IMR-90 (cell line): Measurements from ENCODE around the gene KMT2A. TPM values are rescaled to one million over a fixed set of nuclear protein-coding genes. Genes with fewer than 3 reads are reported as not detected.

Experiments used
- ATAC-seq: fragments of 200-7000 bp; cut with Tn5 transposase; 2 replicates; pipeline ENCODE4 v1.9.1; 2020; ENCODE audit warnings: low read depth, mild to moderate bottlenecking, moderate library complexity
- BruUV-seq: library from RNA; stranded (reverse); fragments of 400-500 nt; replicated peaks from 2 replicates; lab custom pipeline; 2021; lab: Mats Ljungman, UMichigan
- CTCF ChIA-PET: fragments of 300-600 bp; formaldehyde crosslinking; extraction: SDS; loops from one replicate; lab custom pipeline; 2021; ENCODE audit warnings: antibody characterized with exemption; lab: Yijun Ruan, JAX
- POLR2A ChIA-PET: fragments of 300-600 bp; sonication (Branson Sonifier 250); formaldehyde crosslinking; loops from one replicate; lab custom pipeline; 2022; ENCODE audit warnings: antibody characterized with exemption; ENCODE audit not compliant: unreplicated experiment; lab: Charles Lee
- DNase-seq: peaks from one replicate; pipeline ENCODE4 v3.0.0; 2013
- H2AFZ ChIP-seq: replicated peaks from 2 replicates; pipeline ENCODE3; 2013; ENCODE audit warnings: low read length, mild to moderate bottlenecking; ENCODE audit not compliant: poor library complexity
- H2AK5ac ChIP-seq: 2 replicates; pipeline ENCODE4 v1.6.1; 2013; ENCODE audit warnings: low read depth, low read length, inconsistent platforms
- H2AK9ac ChIP-seq: replicated peaks from 2 replicates; pipeline ENCODE3; 2013; ENCODE audit warnings: mild to moderate bottlenecking, low read depth, low read length, moderate library complexity; ENCODE audit not compliant: poor library complexity
- H2BK120ac ChIP-seq: 2 replicates; pipeline ENCODE4 v1.6.1; 2013; ENCODE audit warnings: low read depth, low read length, inconsistent platforms
- H2BK15ac ChIP-seq: 3 replicates; pipeline ENCODE4 v1.6.1; 2013; ENCODE audit warnings: low read depth, low read length, inconsistent platforms
- H2BK20ac ChIP-seq: 2 replicates; pipeline ENCODE4 v1.6.1; 2013; ENCODE audit warnings: low read depth, mild to moderate bottlenecking, inconsistent platforms, low read length, moderate library complexity
- H2BK5ac ChIP-seq: 2 replicates; pipeline ENCODE4 v1.6.1; 2013; ENCODE audit warnings: mild to moderate bottlenecking, low read depth, low read length, inconsistent platforms; ENCODE audit not compliant: poor library complexity, severe bottlenecking
- H3K14ac ChIP-seq: replicated peaks from 2 replicates; pipeline ENCODE4 v1.6.1; 2013; ENCODE audit warnings: low read depth, low read length, inconsistent platforms
- H3K18ac ChIP-seq: 2 replicates; pipeline ENCODE4 v1.6.1; 2013; ENCODE audit warnings: low read depth, low read length, control low read depth
- H3K23ac ChIP-seq: 2 replicates; pipeline ENCODE4 v1.6.1; 2013; ENCODE audit warnings: low read depth, low read length, inconsistent platforms
- H3K27ac ChIP-seq: 2 replicates; pipeline ENCODE4 v1.5.1; 2013; ENCODE audit warnings: mild to moderate bottlenecking, control low read depth, low read length; ENCODE audit not compliant: insufficient read depth
- H3K27me3 ChIP-seq: 2 replicates; pipeline ENCODE4 v1.6.1; 2013; ENCODE audit warnings: low read length; ENCODE audit not compliant: control insufficient read depth, insufficient read depth
- H3K36me3 ChIP-seq: 2 replicates; pipeline ENCODE4 v1.6.1; 2013; ENCODE audit warnings: low read length, mixed read lengths; ENCODE audit not compliant: control insufficient read depth, insufficient read depth
- H3K4ac ChIP-seq: 2 replicates; pipeline ENCODE4 v1.6.1; 2013; ENCODE audit warnings: low read depth, low read length, inconsistent platforms
- H3K4me1 ChIP-seq: 2 replicates; pipeline ENCODE4 v1.6.1; 2013; ENCODE audit warnings: low read length, mixed read lengths; ENCODE audit not compliant: control insufficient read depth, insufficient read depth
- H3K4me2 ChIP-seq: 2 replicates; pipeline ENCODE4 v1.6.1; 2013; ENCODE audit warnings: low read depth, mild to moderate bottlenecking, control low read depth, low read length, moderate library complexity
- H3K4me3 ChIP-seq: 2 replicates; pipeline ENCODE4 v1.5.1; 2013; ENCODE audit warnings: low read depth, mild to moderate bottlenecking, control low read depth, low read length, moderate library complexity; ENCODE audit not compliant: insufficient read depth
- H3K56ac ChIP-seq: 2 replicates; pipeline ENCODE4 v1.6.1; 2013; ENCODE audit warnings: low read length, inconsistent platforms; ENCODE audit not compliant: insufficient read depth; ENCODE audit errors: extremely low read depth
- H3K79me1 ChIP-seq, 2 experiments: 2 replicates each; pipeline ENCODE4 v1.6.1; 2013; ENCODE audit warnings: low read length in 2 of 2, inconsistent platforms in 1 of 2, low read depth in 1 of 2
- H3K9ac ChIP-seq: 2 replicates; pipeline ENCODE4 v1.6.1; 2013; ENCODE audit warnings: low read depth, low read length, control low read depth
- H3K9me1 ChIP-seq: 2 replicates; pipeline ENCODE4 v1.6.1; 2013; ENCODE audit warnings: low read length, inconsistent platforms; ENCODE audit not compliant: insufficient read depth
- H3K9me3 ChIP-seq: 2 replicates; pipeline ENCODE4 v1.6.1; 2013; ENCODE audit warnings: low read length; ENCODE audit not compliant: control insufficient read depth, insufficient read depth
- H4K20me1 ChIP-seq: 2 replicates; pipeline ENCODE4 v1.6.1; 2013; ENCODE audit warnings: low read length, inconsistent platforms; ENCODE audit not compliant: insufficient read depth
- H4K5ac ChIP-seq: 2 replicates; pipeline ENCODE4 v1.6.1; 2013; ENCODE audit warnings: mild to moderate bottlenecking, low read depth, low read length, control low read depth
- H4K8ac ChIP-seq, 2 experiments: 2 replicates each; pipeline ENCODE4 v1.6.1; 2013; ENCODE audit warnings: low read depth in 2 of 2, low read length in 2 of 2, control low read depth in 1 of 2, inconsistent platforms in 1 of 2
- H4K91ac ChIP-seq: 2 replicates; pipeline ENCODE4 v1.6.1; 2013; ENCODE audit warnings: low read depth, low read length, inconsistent platforms; ENCODE audit not compliant: insufficient read depth
- BHLHE40 ChIP-seq: fragments of 150-350 bp; IDR thresholded peaks from 2 replicates; pipeline ENCODE4 v1.6.1; 2016; ENCODE audit warnings: mild to moderate bottlenecking, low read depth, low read length
- ELK1 ChIP-seq: fragments of 150-350 bp; IDR thresholded peaks from 2 replicates; pipeline ENCODE4 v1.6.1; 2016; ENCODE audit warnings: low read depth, mild to moderate bottlenecking, low read length, moderate library complexity, borderline replicate concordance
- MAFK ChIP-seq: IDR thresholded peaks from 2 replicates; pipeline ENCODE4 v1.6.1; 2012; ENCODE audit warnings: low read depth, low read length, improper control_type of control experiment
- MXI1 ChIP-seq: IDR thresholded peaks from 2 replicates; pipeline ENCODE4 v1.6.1; 2012; ENCODE audit warnings: low read depth, mild to moderate bottlenecking, low read length, moderate library complexity, borderline replicate concordance
- RAD21 ChIP-seq: IDR thresholded peaks from 2 replicates; pipeline ENCODE4 v1.6.1; 2012; ENCODE audit warnings: low read length, improper control_type of control experiment
- RFX5 ChIP-seq: IDR thresholded peaks from 2 replicates; pipeline ENCODE4 v1.8.0; 2012; ENCODE audit warnings: low read depth, mild to moderate bottlenecking, low read length, moderate library complexity
- WGBS, 2 experiments: methylation state at CpG; one replicate each; pipeline versions ENCODE4 v1.1.5 to v1.1.7; 2013; ENCODE audit warnings: missing lambda C conversion rate in 2 of 2; ENCODE audit not compliant: insufficient read length in 1 of 2; ENCODE audit errors: extremely low coverage in 2 of 2; 5-methylcytosine and 5-hydroxymethylcytosine counted together
- dilution Hi-C: fragments of 300-500 bp; cut with HindIII; formaldehyde crosslinking; loops from one replicate; pipeline ENCODE4 v1.14.3; 2018; ENCODE audit warnings: low sequenced_read_pairs; ENCODE audit not compliant: unreplicated experiment
- in situ Hi-C: fragments of 300-500 bp; cut with MboI; formaldehyde crosslinking; loops from 3 replicates; pipeline ENCODE4 v1.14.3; 2019; ENCODE audit warnings: low sequenced_read_pairs, inconsistent platforms, mixed read lengths
- intact Hi-C: fragments of 100-400 bp; cut with micrococcal nuclease; formaldehyde crosslinking; loops from 2 replicates; pipeline ENCODE4 v1.10.0; 2022
- polyA plus RNA-seq, 3 experiments: library from polyadenylated mRNA; depleted of rRNA; stranded (reverse); fragments of >200 nt; gene quantifications; 2 replicates each; pipeline ENCODE4 v1.2.3, GENCODE V29; 2012; ENCODE audit warnings: low replicate concordance in 1 of 3
- total RNA-seq: library from RNA; depleted of rRNA; stranded (reverse); fragments of >200 nt; gene quantifications from 2 replicates; pipeline ENCODE4 v1.2.3, GENCODE V29; 2012

Gene KMT2A
- total and polyA plus RNA-seq, 2 of the 4 experiments (the other 2 are of a cell fraction), result 18.2 to 21.1 TPM

GRCh38 chr11:118427707-118428106 is 8.6 kb upstream of the KMT2A start:
- H3K56ac ChIP-seq, result no peak overlapping the region; the same call in 1 of the 2 replicates
- DNase-seq (no peak), ATAC-seq (no peak)
- no peak overlapping the region for H4K8ac ChIP-seq
- dilution Hi-C loops, result no loop called here
- H3K4me1 ChIP-seq, result no peaks in the 10 kb centered on the region
- no peak overlapping the region for H3K4me2 ChIP-seq
- 0% methylated on average over 1 of the region's 1 CpG; no CpG with 5 or more reads in 1 of the 2 experiments for WGBS, 2 experiments
- intact Hi-C loops, result no loop called here
- POLR2A ChIA-PET, result interaction anchor here (0.6 kb wide), 1 partner anchor 24 kb away, joined by 3 read pairs; no protein-coding TSS in a partner anchor
- no peaks in the 10 kb centered on the region for H3K9me3 ChIP-seq
- no peak overlapping the region for H3K4me3 ChIP-seq
- H3K14ac ChIP-seq, result no peak overlapping the region
- H2BK5ac ChIP-seq, result no peak overlapping the region
- BruUV-seq, result no TSS peak
- H3K9me1 ChIP-seq, result no peaks in the 10 kb centered on the region
- H4K91ac ChIP-seq, result no peak overlapping the region
- H2AFZ ChIP-seq, result no peak overlapping the region
- no peak overlapping the region for H3K9ac ChIP-seq
- no peak for TF ChIP-seq RFX5
- no peak for TF ChIP-seq ELK1
- TF ChIP-seq RAD21, result no peak
- TF ChIP-seq MXI1, result no peak
- TF ChIP-seq BHLHE40, result no peak
- TF ChIP-seq MAFK, result no peak
- H3K36me3 ChIP-seq, result no peaks in the 10 kb centered on the region
- H3K27me3 ChIP-seq, result no peaks in the 10 kb centered on the region
- no peak overlapping the region for H3K23ac ChIP-seq
- H3K4ac ChIP-seq, result no peak overlapping the region
- no peak overlapping the region for H3K18ac ChIP-seq
- H3K79me1 ChIP-seq, result no peaks in the 10 kb centered on the region
- H3K27ac ChIP-seq, result no peak overlapping the region
- H2AK5ac ChIP-seq, result no peak overlapping the region
- no peaks in the 10 kb centered on the region for H4K20me1 ChIP-seq
- no peak overlapping the region for H2BK120ac ChIP-seq
- H2BK20ac ChIP-seq, result no peak overlapping the region
- in situ Hi-C loops, result no loop called here
- no peak overlapping the region for H2BK15ac ChIP-seq
- H2AK9ac ChIP-seq, result no peak overlapping the region
- CTCF ChIA-PET, result no interaction called here
- H4K5ac ChIP-seq, result no peak overlapping the region
